Right hindlimb (tissue), 1 donor: ENCODE measurements around the gene F10.
"Not testable (repeated sequence)": the region's sequence is repeated elsewhere in the genome, so short reads cannot be mapped to it uniquely, and the experiment has no call there.

Experiments used
- DNase-seq: peaks from one replicate; pipeline ENCODE4 v3.0.0-alpha.2; 2018

Gene F10

GRCh38 chr13:113102727-113103126, 19.9 kb upstream of the F10 start:
- no peak for DNase-seq

GRCh38 chr13:113103646-113104045, 19.0 kb upstream of the F10 start:
- DNase-seq, result no peak

- no peak for DNase-seq
These were observed 17.3 kb upstream of the F10 start, which contains the start of gene F7 for GRCh38 chr13:113105032-113105920. TSS of gene F7 (plus strand) at chr13:113105791. CDS start at chr13:113105842, 51 bp downstream.

- no peak for DNase-seq
These were observed 16.6 kb upstream of the F10 start for GRCh38 chr13:113105921-113106452.

- DNase-seq, result no peak
These were observed 15.8 kb upstream of the F10 start for GRCh38 chr13:113106711-113107351.

- not testable (repeated sequence) for DNase-seq
These were observed 14.1 kb upstream of the F10 start for GRCh38 chr13:113108521-113108920.

GRCh38 chr13:113109151-113110047, 13.2 kb upstream of the F10 start:
- DNase-seq, result peak; percentile 42

GRCh38 chr13:113110048-113110851, 12.3 kb upstream of the F10 start:
- DNase-seq, result peak; percentile 53

GRCh38 chr13:113110852-113111315, 11.7 kb upstream of the F10 start:
- DNase-seq, result no peak

GRCh38 chr13:113111821-113112220, 10.8 kb upstream of the F10 start:
- not testable (repeated sequence) for DNase-seq

- not testable (repeated sequence) for DNase-seq
These were observed 10.1 kb upstream of the F10 start for GRCh38 chr13:113112475-113112874.

- DNase-seq, result peak; percentile 11
These were observed 9.4 kb upstream of the F10 start for GRCh38 chr13:113112893-113113845.

- peak; percentile 14 for DNase-seq
These were observed 8.7 kb upstream of the F10 start for GRCh38 chr13:113113846-113114271.

- DNase-seq, result peak; percentile 16
These were observed 7.9 kb upstream of the F10 start for GRCh38 chr13:113114511-113115362.

- DNase-seq, result peak; percentile 16
These were observed 7.0 kb upstream of the F10 start for GRCh38 chr13:113115363-113116205.

GRCh38 chr13:113116206-113116800, 6.3 kb upstream of the F10 start:
- no peak for DNase-seq

GRCh38 chr13:113116871-113117271, 5.7 kb upstream of the F10 start:
- DNase-seq, result no peak

- peak; percentile 11 for DNase-seq
These were observed 5.2 kb upstream of the F10 start for GRCh38 chr13:113117335-113117872.
